A549 (cell line): ENCODE measurements around the gene POLR3H.

Experiments used
- EP300 ChIP-seq, 2 experiments: fragments of >200 bp; sonication (Bioruptor Twin); formaldehyde crosslinking; IDR thresholded peaks; 2 replicates in 1 of 2; 3 replicates in 1 of 2; pipeline ENCODE4 v1.6.1; 2016 to 2017
- NFE2L2 ChIP-seq: fragments of 150-350 bp; conservative IDR thresholded peaks from 2 replicates; pipeline ENCODE4 v1.6.1; 2014; ENCODE audit warnings: low read length
- POLR2A ChIP-seq: IDR thresholded peaks from 2 replicates; pipeline ENCODE4 v1.6.1; 2012; ENCODE audit warnings: mild to moderate bottlenecking, low read length
- SMC3 ChIP-seq: fragments of >200 bp; sonication (Bioruptor Twin); formaldehyde crosslinking; IDR thresholded peaks from 3 replicates; pipeline ENCODE4 v1.6.1; 2018; ENCODE audit warnings: inconsistent platforms
- TF ChIP-seq, protein P1 (sequence below): fragments of >200 bp; sonication (Bioruptor Twin); formaldehyde crosslinking; IDR thresholded peaks from 3 replicates; pipeline ENCODE4 v1.5.1; 2016

DNA sequence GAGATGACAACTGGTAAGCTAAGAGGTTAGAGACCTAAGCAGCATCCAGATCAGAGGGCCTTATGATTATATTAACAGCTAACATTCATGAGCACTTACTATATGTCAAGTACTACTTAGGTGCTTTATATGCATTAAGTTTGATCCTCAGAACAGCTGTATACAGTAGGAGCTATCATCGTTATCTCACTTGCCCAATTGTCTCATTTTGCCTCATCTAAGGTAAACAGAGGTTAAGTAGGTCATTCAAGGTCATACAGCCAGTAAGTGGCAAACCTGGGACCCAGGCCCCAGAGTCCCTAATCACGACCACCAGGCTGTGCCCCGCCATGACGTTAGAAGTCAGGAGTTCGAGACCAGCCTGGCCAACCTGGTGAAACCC, 4.6 kb upstream of the POLR3H start:
- TF ChIP-seq POLR2A = no peak
- TF ChIP-seq, protein P1, sequence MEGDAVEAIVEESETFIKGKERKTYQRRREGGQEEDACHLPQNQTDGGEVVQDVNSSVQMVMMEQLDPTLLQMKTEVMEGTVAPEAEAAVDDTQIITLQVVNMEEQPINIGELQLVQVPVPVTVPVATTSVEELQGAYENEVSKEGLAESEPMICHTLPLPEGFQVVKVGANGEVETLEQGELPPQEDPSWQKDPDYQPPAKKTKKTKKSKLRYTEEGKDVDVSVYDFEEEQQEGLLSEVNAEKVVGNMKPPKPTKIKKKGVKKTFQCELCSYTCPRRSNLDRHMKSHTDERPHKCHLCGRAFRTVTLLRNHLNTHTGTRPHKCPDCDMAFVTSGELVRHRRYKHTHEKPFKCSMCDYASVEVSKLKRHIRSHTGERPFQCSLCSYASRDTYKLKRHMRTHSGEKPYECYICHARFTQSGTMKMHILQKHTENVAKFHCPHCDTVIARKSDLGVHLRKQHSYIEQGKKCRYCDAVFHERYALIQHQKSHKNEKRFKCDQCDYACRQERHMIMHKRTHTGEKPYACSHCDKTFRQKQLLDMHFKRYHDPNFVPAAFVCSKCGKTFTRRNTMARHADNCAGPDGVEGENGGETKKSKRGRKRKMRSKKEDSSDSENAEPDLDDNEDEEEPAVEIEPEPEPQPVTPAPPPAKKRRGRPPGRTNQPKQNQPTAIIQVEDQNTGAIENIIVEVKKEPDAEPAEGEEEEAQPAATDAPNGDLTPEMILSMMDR = no peak
- TF ChIP-seq EP300 (IDR thresholded peaks at IDR 0.05) = no peak
- TF ChIP-seq NFE2L2 = no peak
- no peak for TF ChIP-seq SMC3
